Adrenal gland (tissue), 19 donors: ENCODE results near the gene TCHHL1. TPM values are rescaled to one million over a fixed set of nuclear protein-coding genes. Genes with fewer than 3 reads are reported as not detected.

Source experiments
- DNase-seq, 7 donors: peaks; one replicate each; pipeline ENCODE4 v3.0.0-alpha.2; 2019 to 2020
- H3K27ac ChIP-seq, 5 donors: fragments of 200-600 bp; sonication (generic) in 4 of 5; 1 replicate in 3 of 5; 2 replicates in 2 of 5; pipeline versions ENCODE4 v1.5.1 to v1.8.0; 2016 to 2020; ENCODE audit warnings: mild to moderate bottlenecking in 1 of 5
- H3K27me3 ChIP-seq: fragments of 200-600 bp; 2 replicates; pipeline ENCODE4 v1.8.0; 2021
- H3K36me3 ChIP-seq, 2 donors: fragments of 200-600 bp; replicated peaks in 1 of 2; 1 replicate in 1 of 2; 2 replicates in 1 of 2; pipeline versions ENCODE4 v1.5.1 to v1.8.0; 2018 to 2022
- H3K4me1 ChIP-seq, 2 donors: fragments of 200-600 bp; replicated peaks in 1 of 2; 1 replicate in 1 of 2; 2 replicates in 1 of 2; pipeline versions ENCODE4 v1.5.1 to v1.8.0; 2018 to 2021
- H3K4me3 ChIP-seq, 4 donors: fragments of 200-600 bp; sonication (generic) in 3 of 4; one replicate each; pipeline ENCODE4 v1.5.1; 2016 to 2018
- H3K9me3 ChIP-seq, 3 donors: fragments of 200-600 bp; sonication (generic) in 1 of 3; replicated peaks in 1 of 3; 1 replicate in 2 of 3; 2 replicates in 1 of 3; pipeline versions ENCODE4 v1.5.1 to v1.8.0; 2016 to 2021
- CTCF ChIP-seq, 6 experiments: fragments of 450-650 bp in 4 of 6; fragments of 200-600 bp in 2 of 6; sonication (generic) in 1 of 6; IDR thresholded peaks; 1 replicate in 5 of 6; 2 replicates in 1 of 6; pipeline versions ENCODE4 v1.5.1 to v1.8.0; 2016 to 2021; ENCODE audit warnings: antibody characterized with exemption in 6 of 6, mild to moderate bottlenecking in 2 of 6, moderate library complexity in 1 of 6
- POLR2A ChIP-seq, 2 donors: fragments of 450-650 bp; IDR thresholded peaks; one replicate each; pipeline ENCODE4 v1.6.1; 2017; ENCODE audit warnings: antibody characterized with exemption in 2 of 2, mild to moderate bottlenecking in 2 of 2, moderate library complexity in 1 of 2
- WGBS, 4 donors: extraction: QIAGEN DNeasy Blood & Tissue Kit in 2 of 4; methylation state at CpG; one replicate each; pipeline versions ENCODE4 v1.1.5 to v1.1.7; 2013 to 2017; 5-methylcytosine and 5-hydroxymethylcytosine counted together
- intact Hi-C, 2 donors: fragments of 100-400 bp; cut with DNase I; formaldehyde crosslinking; loops; one replicate each; pipeline versions ENCODE4 v1.14.1 to v1.15.0; 2022 to 2023
- long read RNA-seq, 10 donors: library from polyadenylated mRNA in 3 of 10; unstranded in 2 of 10; stranded (forward) in 1 of 10; transcript quantifications; one replicate each; pipeline ENCODE4 v2.0.0 and lab custom pipeline, GENCODE V29; 2021 to 2026
- polyA plus RNA-seq, 3 donors: library from polyadenylated mRNA; stranded (reverse); fragments of 200-250 nt in 2 of 3; fragments of 350-450 nt in 1 of 3; fragmentation: Illumina TruSeq in 1 of 3; extraction: RNeasy Lipid Tissue Mini Kit (QIAGEN cat#74804) in 1 of 3; gene quantifications; one replicate each; pipeline ENCODE4 v1.2.3, GENCODE V29; 2013 to 2014
- total RNA-seq, 9 donors: library from RNA; depleted of rRNA in 4 of 9; stranded (reverse); fragments of >200 nt in 4 of 9; fragments of 120-200 nt in 1 of 9; fragmentation: NEBNext Ultra II Directional in 1 of 9; extraction: Animal tissue kit (Norgen Biotek cat#: 25700) in 1 of 9; gene quantifications; one replicate each; pipeline versions ENCODE4 v1.1.0 to v1.2.4, GENCODE V29; 2013 to 2023
- donor health status: healthy with polysubstance abuse.
- donor health status: Bipolar disorder and iron deficiency.
- donor health status: DM: yes; HTN: yes; CAD: no.
- donor health status: DM: no; HTN: no; CAD: no.
- donor health status: DM: no; HTN: no; CAD: no.
- donor health status: DM: yes; HTN: yes; CAD: no.

The TCHHL1 gene
- total RNA-seq (not detected), polyA plus RNA-seq (not detected)
- long read RNA-seq, donor 1 = 0 reads
- long read RNA-seq, donor 2 = 0 reads
- long read RNA-seq, donor 3 = 0 reads
- long read RNA-seq, donor 4 = 0 reads
- long read RNA-seq, donor 5 = 0 reads
- long read RNA-seq, donor 6 = 0 reads
- long read RNA-seq, donor 7 = 0 reads
- long read RNA-seq, donor 8 = 0 reads
- long read RNA-seq, donor 9 = 0 reads
- long read RNA-seq, donor 10 = 0 reads

GRCh38 chr1:152089014-152089674 is at the start of gene TCHHL1:
Gene TCHHL1, minus strand, starts transcription at chr1:152089064. Its CDS starts 921 bp downstream, at chr1:152088143.
- WGBS, 4 donors = 63 to 69% (median 68%) methylated on average over 5 of the region's 5 CpGs
- no peak for TF ChIP-seq CTCF (IDR thresholded peaks at IDR 0.05)
- TF ChIP-seq POLR2A (IDR thresholded peaks at IDR 0.05) = no peak
- Histone ChIP-seq H3K4me3 (no peak within 1 kb of the TSS), H3K27ac (no peak within 1 kb of the TSS), H3K27me3 (peaks cover 4% of the 10 kb centered on the region), H3K4me1 (no peaks in the 10 kb centered on the region), H3K9me3 (no peaks in the 10 kb centered on the region), H3K36me3 (no peaks in the 10 kb centered on the region)
- DNase-seq = no peak
- intact Hi-C loops = no loop called here

GRCh38 chr1:152137215-152137614 is 48.4 kb upstream of the TCHHL1 start:
- TF ChIP-seq CTCF (IDR thresholded peaks at IDR 0.05) (no peak), POLR2A (IDR thresholded peaks at IDR 0.05) (no peak)
- intact Hi-C loops = no loop called here
- Histone ChIP-seq H3K9me3 (no peaks in the 10 kb centered on the region), H3K27me3 (no peaks in the 10 kb centered on the region), H3K4me3 (no peak overlapping the region), H3K4me1 (no peaks in the 10 kb centered on the region), H3K27ac (no peak overlapping the region), H3K36me3 (no peaks in the 10 kb centered on the region)
- no peak for DNase-seq

- intact Hi-C loops = no loop called here
- H3K9me3 ChIP-seq = no peaks in the 10 kb centered on the region
- no peak overlapping the region for H3K4me3 ChIP-seq
- no peak overlapping the region for H3K27ac ChIP-seq
- H3K36me3 ChIP-seq = no peaks in the 10 kb centered on the region
- H3K4me1 ChIP-seq = no peaks in the 10 kb centered on the region
- TF ChIP-seq CTCF (IDR thresholded peaks at IDR 0.05) (no peak), POLR2A (IDR thresholded peaks at IDR 0.05) (no peak)
- H3K27me3 ChIP-seq = peaks cover 18% of the 10 kb centered on the region
- DNase-seq = no peak
Observed at GRCh38 chr1:152130186-152130585, 41.3 kb upstream of the TCHHL1 start.

- intact Hi-C loops = no loop called here
- DNase-seq = no peak
- peaks cover 18% of the 10 kb centered on the region for H3K27me3 ChIP-seq
- TF ChIP-seq POLR2A (IDR thresholded peaks at IDR 0.05) (no peak), CTCF (IDR thresholded peaks at IDR 0.05) (no peak)
- H3K27ac ChIP-seq = no peak overlapping the region
- no peaks in the 10 kb centered on the region for H3K36me3 ChIP-seq
- H3K9me3 ChIP-seq = no peaks in the 10 kb centered on the region
- no peaks in the 10 kb centered on the region for H3K4me1 ChIP-seq
- H3K4me3 ChIP-seq = no peak overlapping the region
Observed at GRCh38 chr1:152127673-152128072, 38.8 kb upstream of the TCHHL1 start.
